Activated CD4-positive, CD25-positive, alpha-beta regulatory T cell treated with anti-CD3 and anti-CD28 coated beads, Interleukin-2, amount 50 U/mL, for 72 hours (primary cell): ENCODE measurements around the gene FOXE3.

ENCODE experiments used
- DNase-seq: peaks from one replicate; pipeline ENCODE4 v3.0.0; 2021

The FOXE3 gene

DNA sequence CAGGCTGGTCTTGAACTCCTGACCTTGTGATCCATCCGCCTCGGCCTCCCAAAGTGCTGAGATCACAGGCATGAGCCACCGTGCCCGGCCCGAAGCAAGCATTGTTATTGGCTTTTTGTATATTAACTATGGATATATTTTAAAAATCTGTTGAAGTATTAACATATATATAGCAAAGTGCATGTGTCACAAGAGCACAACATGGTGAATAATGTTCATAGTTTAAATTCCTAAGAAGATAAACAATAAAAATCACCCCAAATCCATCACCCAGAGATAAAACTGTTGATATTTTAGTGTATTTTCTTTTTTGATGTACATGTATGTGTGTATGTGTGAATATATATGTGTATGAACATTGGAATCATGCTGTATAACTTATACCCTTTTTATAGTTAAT lies 9.1 kb upstream of the FOXE3 start:
- no peak for DNase-seq

DNA sequence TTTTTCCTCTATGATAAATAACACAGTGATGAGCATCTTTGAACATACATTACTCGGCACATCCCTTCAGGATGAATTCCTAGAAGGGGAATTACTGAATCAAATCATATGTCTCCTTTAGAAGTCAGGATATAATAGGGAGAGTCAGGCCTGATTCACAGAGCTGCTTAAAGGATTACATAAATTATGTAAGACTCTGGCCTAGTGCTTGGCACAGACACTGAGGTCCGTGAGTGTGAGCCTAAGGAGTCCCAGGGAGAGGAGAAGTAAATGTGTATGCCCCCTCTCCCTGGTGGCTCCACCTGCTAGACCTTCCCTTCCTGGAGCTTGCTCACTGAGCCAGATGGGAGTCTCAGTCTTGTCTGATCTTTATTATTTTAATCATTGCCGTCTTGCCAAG lies 8.6 kb upstream of the FOXE3 start:
- no peak for DNase-seq

DNA sequence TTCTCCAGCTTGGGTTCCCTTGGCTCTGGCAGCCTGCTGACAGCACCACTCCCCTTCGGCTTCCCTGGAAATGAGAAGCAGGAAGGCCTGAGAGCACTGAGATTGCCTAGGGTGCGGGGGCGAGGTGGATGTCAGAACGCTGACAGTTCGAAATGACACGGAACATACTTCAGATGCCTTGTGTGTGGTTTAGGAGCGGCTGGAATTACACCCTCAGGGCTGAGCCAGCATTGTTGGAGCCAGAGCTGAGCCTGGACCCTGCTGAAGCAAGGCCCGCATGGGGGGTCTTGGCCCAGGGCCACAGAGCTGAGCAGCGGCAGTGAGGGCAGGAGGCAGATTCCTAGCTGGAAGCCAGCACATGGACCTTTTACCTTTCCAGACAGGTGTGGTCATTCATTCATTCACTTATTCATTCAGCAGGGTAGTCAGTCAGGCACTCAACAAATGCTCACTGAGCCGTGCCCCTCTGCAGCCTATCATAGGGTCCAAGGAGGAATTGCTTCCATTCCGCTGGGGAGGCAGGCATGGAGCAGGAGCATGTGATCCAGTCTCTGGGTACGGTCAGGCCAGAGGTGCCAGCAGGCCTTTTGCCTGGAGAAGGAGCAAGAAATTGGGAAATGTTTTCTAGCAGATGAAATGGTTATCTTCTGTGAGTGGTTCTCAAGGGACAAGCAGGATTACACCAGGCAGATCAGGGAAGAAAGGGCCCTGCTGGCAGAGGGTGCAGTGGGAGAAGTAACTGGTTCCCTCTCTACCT lies 6.6 kb upstream of the FOXE3 start:
- no peak for DNase-seq

DNA sequence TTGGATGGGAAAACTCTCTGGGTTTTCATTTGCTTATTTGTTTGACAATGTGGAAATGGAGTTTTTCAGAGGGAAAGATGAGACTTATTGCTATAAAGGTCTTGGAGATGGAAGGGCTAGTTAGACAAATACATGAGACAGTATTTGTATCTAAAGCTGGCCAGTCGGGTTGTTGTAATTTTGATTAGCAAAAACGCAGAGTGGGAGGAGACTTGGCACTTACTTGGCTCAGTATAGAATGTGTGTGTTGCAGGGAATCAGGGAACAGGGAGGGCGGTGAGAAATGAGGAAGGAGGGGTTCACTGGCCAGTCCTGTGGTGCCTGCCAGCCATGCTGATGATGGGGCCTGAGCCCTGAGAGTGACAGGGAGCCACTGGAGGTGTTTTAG lies 6.0 kb upstream of the FOXE3 start:
- no peak for DNase-seq

GRCh38 chr1:47411436-47411835 lies 4.6 kb upstream of the FOXE3 start:
- no peak for DNase-seq

DNA sequence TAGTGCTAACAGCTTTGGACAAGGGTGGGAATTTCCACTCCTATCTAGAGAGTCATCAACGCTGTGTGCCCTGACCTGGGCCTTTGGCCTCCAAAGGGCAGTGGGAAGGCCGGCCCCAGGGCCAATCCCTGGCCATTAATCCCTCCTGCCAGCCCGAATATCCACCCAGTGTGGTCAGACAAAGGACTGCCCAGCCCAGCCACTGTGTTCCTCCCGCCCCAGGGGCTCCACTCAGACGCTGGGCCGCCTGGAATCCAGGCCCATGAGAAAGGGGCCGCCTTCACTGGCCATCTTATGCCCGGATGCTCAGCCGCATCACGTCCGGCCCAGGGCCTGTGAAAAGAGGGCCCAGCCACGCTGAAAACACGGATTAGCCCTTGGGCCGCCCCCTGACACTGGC lies 3.6 kb upstream of the FOXE3 start:
- DNase-seq, result no peak

- peak; percentile 33 for DNase-seq
Measured at GRCh38 chr1:47416319-47417169, 459 bp downstream of the FOXE3 start.

GRCh38 chr1:47417170-47418044 lies 1.3 kb downstream of the FOXE3 start:
- no peak for DNase-seq

GRCh38 chr1:47418122-47418521 lies 2.0 kb downstream of the FOXE3 start:
- DNase-seq, result no peak

DNA sequence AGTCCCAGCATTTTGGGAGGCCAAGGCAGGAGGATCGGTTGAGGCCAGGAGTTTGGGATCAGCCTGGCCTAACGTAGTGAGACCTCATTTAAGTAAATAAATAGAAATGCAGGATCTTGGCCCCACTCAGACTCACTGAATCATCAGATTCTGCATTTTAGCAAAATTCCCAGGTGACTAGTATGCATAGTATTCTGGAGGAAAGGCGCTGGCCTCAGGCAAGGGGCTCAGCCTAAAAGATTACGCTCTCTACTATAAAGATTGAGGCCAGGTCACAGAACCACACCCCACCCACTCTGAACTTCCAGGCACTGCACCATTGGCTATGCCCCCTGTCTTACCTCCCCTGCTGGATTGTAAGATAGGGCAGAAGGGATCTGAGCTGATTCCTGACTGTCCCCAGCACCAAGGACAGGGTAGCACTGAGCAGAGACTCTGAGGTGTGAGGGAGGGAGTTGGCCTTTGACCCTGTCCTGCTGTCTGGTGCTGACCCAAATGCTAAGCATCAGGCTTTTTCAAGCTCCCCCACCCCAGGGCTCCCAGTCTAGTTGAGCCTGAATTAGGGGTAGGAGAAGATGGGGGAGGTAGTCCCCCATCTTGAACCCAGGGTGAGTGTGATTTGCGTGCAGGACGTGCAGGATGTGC lies 2.7 kb downstream of the FOXE3 start:
- no peak for DNase-seq

- DNase-seq, result no peak
Measured at GRCh38 chr1:47420547-47420946, 4.5 kb downstream of the FOXE3 start.

GRCh38 chr1:47423872-47424271 lies 7.8 kb downstream of the FOXE3 start:
- DNase-seq, result no peak

GRCh38 chr1:47424336-47424982 lies 8.4 kb downstream of the FOXE3 start:
- no peak for DNase-seq

- no peak for DNase-seq
Measured at GRCh38 chr1:47431534-47431933, 15.4 kb downstream of the FOXE3 start.

DNA sequence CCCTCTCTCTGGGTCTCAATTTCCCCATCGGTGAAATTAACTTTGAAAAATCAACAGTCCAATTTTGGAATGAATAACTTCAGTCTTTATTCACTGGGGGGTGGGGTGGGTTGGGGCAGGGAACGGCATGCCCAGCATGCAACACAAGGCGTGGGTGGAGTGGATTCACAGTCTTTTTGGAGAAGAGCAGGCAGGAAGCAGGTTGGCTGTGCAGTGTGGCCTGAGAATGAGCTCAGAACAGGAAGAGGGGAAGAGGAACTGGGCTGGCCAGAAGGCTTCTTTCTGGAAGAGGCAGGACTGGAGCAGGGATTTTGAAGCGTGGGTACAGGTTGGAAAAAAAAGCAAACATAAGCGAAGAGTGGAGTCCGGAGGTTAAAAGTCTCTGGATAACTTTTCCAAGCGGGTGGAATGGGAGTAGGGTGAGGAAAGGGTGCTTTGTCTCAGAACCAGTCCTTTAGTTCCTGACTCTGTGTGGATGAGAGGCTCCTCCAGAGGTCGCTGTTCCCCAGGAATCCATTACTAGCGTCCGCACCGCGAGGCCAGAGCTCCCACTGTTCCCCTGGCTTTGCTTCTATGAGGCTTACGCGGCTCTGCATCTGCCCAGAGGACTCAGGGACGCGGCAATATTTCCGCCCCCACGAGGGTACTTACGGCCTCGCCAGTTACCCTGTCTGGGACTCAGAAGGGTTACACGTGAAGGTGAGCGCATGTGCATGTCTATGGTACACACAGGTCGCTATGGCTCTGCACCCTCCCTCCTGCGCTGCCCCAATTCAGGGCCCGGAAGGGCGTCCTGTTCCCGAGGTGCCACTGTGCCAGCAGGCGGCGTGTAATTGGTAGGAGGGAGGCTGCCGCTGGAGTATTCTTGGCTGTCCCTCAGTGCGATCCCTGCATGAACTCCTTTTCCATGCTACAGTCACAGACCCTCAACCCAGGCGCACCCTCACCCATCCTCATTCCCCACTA lies 16.3 kb downstream of the FOXE3 start:
- peak; percentile 48 for DNase-seq

DNA sequence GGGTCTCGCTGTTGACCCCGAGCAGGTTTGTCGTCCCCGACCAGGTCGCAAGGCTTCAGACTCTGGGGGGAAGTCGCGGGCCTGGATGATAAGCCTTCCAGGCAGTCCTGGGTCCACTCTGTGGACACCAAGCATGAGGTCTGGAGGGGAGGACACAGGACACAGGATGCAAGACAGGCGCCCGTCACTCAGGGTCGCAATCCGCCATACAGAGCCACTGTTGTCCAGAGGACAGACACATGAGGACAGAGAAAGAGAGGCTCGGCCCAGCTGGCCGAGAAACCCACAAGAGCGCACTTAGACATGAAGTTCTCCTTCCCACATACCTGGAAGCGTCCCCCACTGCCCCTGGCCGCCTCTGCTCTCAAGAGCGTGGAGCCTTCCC lies 16.9 kb downstream of the FOXE3 start:
- no peak for DNase-seq

GRCh38 chr1:47433477-47434050 lies 17.5 kb downstream of the FOXE3 start:
- DNase-seq, result no peak

- DNase-seq, result no peak
Measured at GRCh38 chr1:47434051-47434842, 18.2 kb downstream of the FOXE3 start.

DNA sequence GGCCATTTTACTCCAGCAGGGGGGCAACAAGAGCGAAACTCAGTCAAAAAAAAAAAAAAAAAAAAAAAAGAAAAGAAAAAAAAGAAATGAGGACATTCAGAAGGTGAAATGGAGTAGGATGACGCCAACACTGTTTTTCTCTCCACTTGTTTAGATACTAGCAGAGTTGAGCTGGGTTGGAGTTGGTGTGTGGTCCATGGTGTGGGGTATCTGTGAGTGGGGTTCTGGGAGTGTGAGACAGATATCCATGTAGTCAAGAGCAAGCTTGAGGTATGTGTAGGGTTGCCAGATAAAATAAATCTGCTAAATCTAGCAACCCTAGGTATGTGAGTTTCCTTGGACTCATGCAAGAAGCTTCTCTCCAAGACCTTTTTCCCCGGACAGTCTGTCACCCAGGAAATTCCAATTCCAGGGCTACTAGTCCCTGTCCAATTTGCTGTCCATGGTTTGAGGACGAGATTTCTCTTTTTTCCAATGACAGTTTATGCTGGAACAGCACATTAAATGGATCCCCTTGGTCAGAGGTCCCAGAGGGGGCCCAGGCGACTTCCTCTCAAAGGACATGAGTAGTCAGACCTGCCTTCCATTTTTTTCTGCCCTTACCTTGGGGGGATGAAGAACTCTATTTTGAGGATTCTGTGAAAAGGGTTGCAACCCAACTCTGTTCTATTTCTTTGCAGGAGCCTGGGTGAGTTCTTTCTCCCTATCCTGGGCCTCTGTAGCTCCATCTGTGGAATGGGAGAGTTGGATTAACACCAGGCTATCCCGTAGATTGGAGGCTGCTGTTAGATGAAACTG lies 19.6 kb downstream of the FOXE3 start:
- DNase-seq, result no peak
